Activated naive CD4-positive, alpha-beta T cell treated with anti-CD3 and anti-CD28 coated beads, Interleukin-2, amount 50 U/mL, for 72 hours (primary cell): Measurements from ENCODE around the gene KRT86. TPM values are rescaled to one million over a fixed set of nuclear protein-coding genes. Genes with fewer than 3 reads are reported as not detected.
"Not testable (repeated sequence)": the region's sequence is repeated elsewhere in the genome, so short reads cannot be mapped to it uniquely, and the experiment has no call there.

Source experiments
- ATAC-seq, 2 donors: fragments of 150-1000 bp; cut with Tn5 transposase; 2 replicates each; pipeline ENCODE4 v1.10.0; 2021; ENCODE audit warnings: mild to moderate bottlenecking in 2 of 2, moderate library complexity in 2 of 2
- DNase-seq, 2 donors: peaks; one replicate each; pipeline ENCODE4 v3.0.0; 2021 to 2022; ENCODE audit warnings: low spot score in 2 of 2
- H3K27ac Mint-ChIP-seq, 2 donors: one replicate each; pipeline ENCODE4 v1.8.0; 2022; ENCODE audit warnings: mild to moderate bottlenecking in 2 of 2, mixed read lengths in 2 of 2
- H3K36me3 Mint-ChIP-seq, 2 donors: one replicate each; pipeline ENCODE4 v1.8.0; 2022; ENCODE audit warnings: mixed read lengths in 2 of 2
- H3K9me3 Mint-ChIP-seq, 2 donors: one replicate each; pipeline ENCODE4 v1.8.0; 2022; ENCODE audit warnings: mixed read lengths in 2 of 2
- total RNA-seq, 2 donors: library from RNA; stranded (reverse); gene quantifications; one replicate each; pipeline ENCODE4 v1.2.3, GENCODE V29; 2022

KRT86 gene
- total RNA-seq, 2 donors from 2014 or later, result 0.37 TPM; not detected in 1

DNA sequence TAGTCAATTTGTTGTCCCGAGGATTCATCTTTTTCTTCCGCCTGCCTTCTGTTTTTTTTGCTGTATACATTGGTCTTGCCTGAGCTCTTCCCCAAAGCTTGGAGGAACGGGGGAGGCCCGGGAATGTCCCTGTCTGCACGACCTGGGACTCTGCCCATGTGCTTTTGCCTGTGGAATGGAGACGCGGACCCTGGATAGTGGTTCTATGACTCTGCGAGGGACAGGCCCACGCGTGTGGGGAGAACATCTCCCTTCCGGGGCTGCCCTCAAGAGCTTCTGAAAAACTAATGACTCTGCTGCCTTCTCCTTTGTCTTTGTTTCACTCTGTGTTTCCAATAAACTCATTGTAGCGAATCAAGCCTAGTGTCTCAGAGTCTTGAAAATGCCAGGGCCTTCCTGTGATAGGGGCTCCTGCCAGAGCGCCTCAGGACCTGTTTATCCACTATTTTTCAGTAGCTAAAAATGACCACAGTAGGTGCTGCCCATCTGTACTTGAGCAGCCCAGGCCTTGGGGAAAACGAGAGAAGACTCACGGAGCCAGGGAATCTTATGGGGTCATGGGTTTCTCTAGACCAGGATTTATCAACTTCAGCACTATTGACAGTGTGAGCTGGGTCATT, 34.5 kb downstream of the KRT86 start:
- DNase-seq (no peak), ATAC-seq (no peak)
- Mint-ChIP-seq H3K36me3 (peaks cover 0 to 4% of the 10 kb centered on the region in 2 donors), H3K9me3 (no peaks in the 10 kb centered on the region), H3K27ac (peak overlapping the region in 1 of 2 donors; percentile 81)

DNA sequence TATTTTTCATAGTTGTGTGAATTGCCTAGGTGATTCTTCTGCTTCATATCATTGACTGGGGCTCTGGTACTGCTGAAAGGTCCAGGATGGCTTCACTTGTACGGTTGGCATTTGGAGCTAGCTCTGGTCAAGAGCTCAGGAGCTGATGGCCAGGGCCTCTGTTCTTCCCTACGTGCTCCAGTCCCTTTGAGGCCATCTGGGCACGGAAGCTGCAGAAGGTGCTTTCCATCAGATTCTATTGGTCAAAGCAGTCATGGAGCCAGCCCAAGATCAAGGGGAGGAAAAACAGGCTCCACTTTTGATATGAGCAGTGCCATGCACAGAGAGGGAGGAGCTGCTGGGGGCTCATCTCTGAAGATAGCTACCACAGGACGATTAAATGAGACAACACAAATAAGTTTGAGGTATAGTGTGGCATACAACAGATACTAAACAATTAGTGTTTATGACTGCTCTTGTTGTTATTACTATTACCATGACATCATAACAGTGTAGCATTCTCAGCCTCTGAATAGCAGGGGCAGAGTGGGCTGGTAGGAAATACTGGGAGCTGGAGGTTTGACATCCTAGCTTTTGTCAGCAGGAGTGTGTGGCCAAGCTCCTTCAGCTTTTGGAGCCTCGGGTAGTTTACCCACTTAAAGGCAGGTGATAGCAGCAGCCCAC, 36.3 kb downstream of the KRT86 start:
- no peak for ATAC-seq
- no peaks in the 10 kb centered on the region for H3K9me3 Mint-ChIP-seq

DNA sequence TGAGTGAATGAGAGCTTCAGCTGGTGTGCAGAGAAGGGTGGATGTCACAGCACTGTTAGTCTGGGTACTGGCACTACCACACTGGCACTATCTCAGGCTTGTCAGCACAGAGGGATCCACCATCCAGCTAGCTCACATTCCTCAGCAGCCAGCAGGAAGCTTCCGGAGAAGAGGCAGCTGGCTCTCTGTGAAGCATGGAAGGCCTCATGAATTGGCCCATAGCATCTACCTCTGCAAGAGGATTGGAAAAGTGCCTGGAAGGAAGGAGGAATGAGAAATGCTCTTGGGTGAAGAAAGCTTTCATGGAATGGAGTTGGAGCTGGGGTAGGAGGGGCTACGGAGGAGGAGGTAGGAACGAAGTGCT, 36.8 kb downstream of the KRT86 start:
- DNase-seq (no peak), ATAC-seq (no peak)
- Mint-ChIP-seq H3K9me3 (no peaks in the 10 kb centered on the region), H3K36me3 (peaks cover 0 to 4% of the 10 kb centered on the region in 2 donors), H3K27ac (no peak overlapping the region)

More for the DNA sequence above, 36.3 kb downstream of the KRT86 start:
- Mint-ChIP-seq H3K36me3 (peaks cover 0 to 4% of the 10 kb centered on the region in 2 donors), H3K27ac (no peak overlapping the region)
- no peak for DNase-seq

DNA sequence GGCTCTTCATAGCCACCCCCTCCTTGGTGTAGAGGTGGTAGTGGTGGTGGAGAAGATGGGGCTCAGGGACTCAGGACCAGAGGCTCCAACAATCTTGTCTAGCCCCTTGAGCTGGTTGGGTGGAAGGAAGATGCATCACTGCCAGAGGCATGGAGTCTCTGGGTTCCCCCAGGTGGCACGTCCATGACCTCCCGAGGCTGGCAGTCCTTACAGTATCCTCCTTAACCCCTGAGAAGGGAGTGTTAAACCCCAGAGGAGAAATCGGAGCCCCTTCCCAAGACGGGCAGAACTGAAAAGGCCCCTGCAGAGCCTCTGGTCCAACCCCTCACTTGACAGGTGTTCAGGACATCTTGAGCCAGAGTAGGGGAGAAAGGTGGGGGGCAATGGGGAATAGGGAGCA, 37.6 kb downstream of the KRT86 start:
- no peak overlapping the region for H3K27ac Mint-ChIP-seq
- no peaks in the 10 kb centered on the region for H3K9me3 Mint-ChIP-seq
- DNase-seq, result no peak
- ATAC-seq, result no peak
- peaks cover 0 to 4% of the 10 kb centered on the region in 2 donors for H3K36me3 Mint-ChIP-seq

DNA sequence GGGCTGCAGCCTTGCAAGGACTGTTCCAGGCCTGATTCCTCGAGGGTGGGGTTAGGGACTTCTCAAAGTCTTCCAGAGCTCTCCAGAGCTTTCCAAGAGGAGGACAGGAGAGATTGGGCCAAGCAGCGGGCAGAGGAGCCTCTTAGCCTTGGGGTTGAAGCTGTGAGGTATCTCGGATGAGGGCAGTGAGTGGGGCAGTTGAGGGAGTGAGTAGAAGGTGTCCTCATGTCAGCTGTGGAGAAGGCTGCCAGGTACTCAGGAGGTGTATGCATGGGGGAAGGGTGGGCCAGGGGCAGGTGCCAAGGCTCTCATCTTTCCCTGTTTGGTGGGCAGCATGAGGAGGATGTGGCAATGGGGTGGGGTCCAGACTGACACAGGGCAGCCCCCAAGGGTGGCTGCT, 39.0 kb downstream of the KRT86 start:
- Mint-ChIP-seq H3K9me3 (no peaks in the 10 kb centered on the region), H3K36me3 (peaks cover 0 to 4% of the 10 kb centered on the region in 2 donors), H3K27ac (no peak overlapping the region)
- no peak for ATAC-seq
- DNase-seq, result no peak

DNA sequence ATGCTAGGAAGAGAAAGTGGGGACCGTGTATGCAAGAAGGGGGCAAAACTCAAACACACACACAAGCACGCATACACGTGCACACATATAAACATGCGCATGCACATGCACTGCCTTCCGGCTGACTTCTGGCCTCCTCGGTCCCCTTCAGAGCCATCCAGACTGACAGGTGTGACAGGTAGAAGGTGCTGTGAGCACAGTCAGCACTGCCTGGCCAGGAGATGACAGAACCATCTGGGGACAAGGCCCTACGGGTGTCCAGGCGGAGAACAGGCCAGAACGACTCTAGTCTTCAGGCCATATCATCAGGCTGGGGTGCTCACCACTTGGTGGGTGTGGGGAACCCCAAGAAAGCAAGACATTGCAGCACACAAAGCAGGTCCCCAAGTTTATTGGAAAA, 39.5 kb downstream of the KRT86 start:
- Mint-ChIP-seq H3K36me3 (peaks cover 0 to under 1% of the 10 kb centered on the region in 2 donors), H3K27ac (no peak overlapping the region), H3K9me3 (no peaks in the 10 kb centered on the region)
- ATAC-seq, result no peak
- no peak for DNase-seq

DNA sequence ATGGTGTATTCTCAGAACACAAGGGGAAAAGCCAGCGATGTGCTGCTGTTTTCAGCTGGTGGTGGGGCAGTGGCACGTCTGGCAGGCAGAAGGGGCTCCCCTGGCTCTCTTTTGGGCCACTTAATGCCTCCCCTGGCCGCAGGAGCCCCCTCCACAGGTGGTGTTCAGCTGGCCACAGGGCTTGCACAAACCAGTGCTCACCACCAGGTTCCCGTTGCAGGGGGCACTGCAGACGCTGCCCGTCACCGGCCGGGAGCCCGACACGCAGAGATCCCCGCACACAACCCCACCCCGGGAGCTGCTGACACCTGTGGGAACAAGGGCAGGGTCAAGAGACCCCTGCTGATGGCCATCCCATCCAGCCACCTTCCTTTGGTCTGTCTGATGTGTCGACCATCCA, 40.1 kb downstream of the KRT86 start:
- Mint-ChIP-seq H3K9me3 (no peaks in the 10 kb centered on the region), H3K36me3 (no peaks in the 10 kb centered on the region), H3K27ac (no peak overlapping the region)
- ATAC-seq (no peak), DNase-seq (no peak)

DNA sequence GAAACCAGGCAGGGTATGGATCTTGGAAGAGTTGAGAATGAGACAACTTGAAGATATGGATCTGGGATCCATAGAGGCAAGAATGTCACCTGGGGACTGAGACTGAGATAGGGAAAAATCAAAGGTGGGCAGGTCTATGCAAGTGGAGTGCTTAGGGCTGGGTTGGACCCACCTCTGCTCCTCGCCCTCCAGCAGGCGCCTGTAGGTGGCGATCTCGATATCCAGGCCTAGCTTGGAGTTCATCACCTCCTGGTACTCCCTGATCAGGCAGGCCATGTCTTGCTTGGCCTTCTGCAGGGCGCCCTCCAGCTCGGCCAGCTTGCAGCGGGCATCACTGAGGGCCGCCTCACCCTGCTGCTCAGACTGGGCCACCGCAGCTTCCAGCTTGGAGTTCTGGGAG, 41.3 kb downstream of the KRT86 start:
- H3K9me3 Mint-ChIP-seq, H3K27ac Mint-ChIP-seq, H3K36me3 Mint-ChIP-seq: not testable (repeated sequence)
- peak in 1 of 2 donors; percentile 54 for DNase-seq
- ATAC-seq, result peak in 1 of 2 donors; percentile 48

DNA sequence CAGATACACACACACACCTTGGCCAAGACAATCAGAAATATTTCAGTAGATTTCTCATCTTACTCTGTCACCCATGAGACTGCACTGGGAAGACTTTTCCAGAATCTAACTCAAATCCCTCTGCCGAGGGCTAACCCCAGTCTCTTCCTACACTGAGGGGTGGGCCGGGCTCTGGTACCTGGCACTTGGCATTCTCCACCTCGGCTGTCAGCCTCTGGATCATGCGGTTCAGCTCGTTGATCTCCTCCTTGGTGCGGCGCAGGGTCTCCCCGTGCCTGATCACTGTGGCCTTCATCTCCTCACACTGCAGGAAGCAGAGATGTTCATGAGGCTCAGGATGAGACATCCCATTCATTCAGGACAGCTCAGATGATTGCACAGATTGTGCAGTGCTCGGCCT, 41.8 kb downstream of the KRT86 start:
- Mint-ChIP-seq H3K27ac (no peak overlapping the region), H3K9me3 (no peaks in the 10 kb centered on the region), H3K36me3 (no peaks in the 10 kb centered on the region)
- ATAC-seq (no peak), DNase-seq (no peak)

DNA sequence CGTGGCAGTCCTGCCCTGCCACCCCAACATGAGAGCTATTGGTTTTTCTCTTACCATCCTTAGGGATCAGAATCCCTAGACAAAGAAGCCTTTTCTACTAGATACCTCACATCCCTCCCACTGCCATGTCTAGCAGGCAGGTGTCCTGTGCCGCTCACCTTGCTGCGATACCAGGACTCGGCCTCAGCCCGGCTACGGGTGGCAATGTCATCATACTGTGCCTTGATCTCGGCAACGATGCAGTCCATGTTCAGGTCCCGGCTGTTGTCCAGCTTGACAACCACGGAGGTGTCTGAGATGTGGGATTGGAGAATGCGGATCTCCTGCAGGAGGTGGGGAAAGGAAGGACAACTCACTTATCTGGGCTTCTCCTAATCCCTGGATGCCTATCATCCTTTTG, 42.3 kb downstream of the KRT86 start:
- no peaks in the 10 kb centered on the region for H3K36me3 Mint-ChIP-seq
- DNase-seq (no peak), ATAC-seq (no peak)
- no peaks in the 10 kb centered on the region for H3K9me3 Mint-ChIP-seq
- no peak overlapping the region for H3K27ac Mint-ChIP-seq

DNA sequence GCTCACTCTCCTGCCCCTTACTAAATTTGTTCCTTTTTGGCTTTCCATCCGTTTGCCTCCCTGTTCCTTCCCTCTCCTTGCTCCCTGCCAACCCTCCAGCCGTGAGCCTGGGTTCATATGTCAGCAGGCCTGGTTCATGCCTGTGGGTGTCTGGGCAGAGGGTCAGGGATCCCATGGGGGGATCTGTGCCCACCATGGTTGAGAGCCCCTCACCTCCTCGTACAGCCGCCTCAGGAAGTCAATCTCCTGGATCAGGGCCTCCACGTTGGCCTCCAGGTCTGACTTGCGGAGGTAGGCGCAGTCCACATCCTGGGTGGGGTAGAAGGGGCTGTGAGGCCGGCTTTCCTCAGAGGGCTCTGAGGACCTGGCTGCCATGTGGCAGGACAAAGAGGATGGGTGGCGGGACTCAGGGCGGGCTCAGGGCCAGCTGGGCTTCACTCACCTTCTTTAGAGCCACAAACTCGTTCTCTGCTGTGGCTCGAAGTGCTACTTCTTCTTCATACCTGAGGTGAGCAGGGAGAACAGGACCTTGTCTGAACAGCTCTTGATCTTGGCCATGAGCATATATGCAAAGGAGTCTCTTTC, 43.1 kb downstream of the KRT86 start:
- Mint-ChIP-seq H3K27ac (no peak overlapping the region), H3K36me3 (no peaks in the 10 kb centered on the region), H3K9me3 (no peaks in the 10 kb centered on the region)
- DNase-seq, result no peak
- ATAC-seq, result no peak

DNA sequence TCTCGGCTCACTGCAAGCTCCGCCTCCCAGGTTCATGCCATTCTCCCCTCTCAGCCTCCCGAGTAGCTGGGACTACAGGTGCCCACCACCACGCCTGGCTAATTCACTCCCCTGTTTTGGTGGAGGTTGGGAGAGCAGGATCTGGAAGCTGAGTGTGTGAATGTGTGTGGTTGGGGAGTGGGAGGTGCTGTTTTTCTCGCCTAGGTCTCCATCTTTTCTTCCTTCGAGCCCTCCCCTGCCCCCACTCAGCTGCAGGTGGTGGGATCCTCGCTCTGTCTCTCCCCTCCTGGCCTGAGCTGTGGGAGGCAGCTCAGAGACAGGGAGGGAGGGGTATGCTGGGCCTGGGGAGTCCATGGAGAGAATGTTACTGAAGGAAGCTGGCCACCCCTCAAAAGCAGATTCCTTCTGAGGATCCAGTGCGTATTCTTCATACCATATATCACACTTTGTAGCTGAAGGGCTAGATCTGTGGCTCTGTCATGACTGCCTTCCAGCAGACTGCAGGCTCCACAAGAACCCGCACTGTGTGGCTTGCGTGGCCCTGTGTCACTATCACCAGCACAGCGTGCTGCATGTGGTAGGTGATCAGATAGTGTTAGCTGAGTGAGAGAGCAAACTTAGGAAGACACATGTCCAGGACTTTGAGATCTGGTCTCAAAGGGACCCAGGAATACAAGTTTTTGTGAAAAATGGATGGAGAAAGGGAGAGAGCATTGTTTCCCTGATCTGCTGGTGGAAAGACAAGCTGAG, 44.0 kb downstream of the KRT86 start:
- H3K9me3 Mint-ChIP-seq, result no peaks in the 10 kb centered on the region
- H3K27ac Mint-ChIP-seq, result no peak overlapping the region
- ATAC-seq (no peak), DNase-seq (no peak)
- no peaks in the 10 kb centered on the region for H3K36me3 Mint-ChIP-seq

DNA sequence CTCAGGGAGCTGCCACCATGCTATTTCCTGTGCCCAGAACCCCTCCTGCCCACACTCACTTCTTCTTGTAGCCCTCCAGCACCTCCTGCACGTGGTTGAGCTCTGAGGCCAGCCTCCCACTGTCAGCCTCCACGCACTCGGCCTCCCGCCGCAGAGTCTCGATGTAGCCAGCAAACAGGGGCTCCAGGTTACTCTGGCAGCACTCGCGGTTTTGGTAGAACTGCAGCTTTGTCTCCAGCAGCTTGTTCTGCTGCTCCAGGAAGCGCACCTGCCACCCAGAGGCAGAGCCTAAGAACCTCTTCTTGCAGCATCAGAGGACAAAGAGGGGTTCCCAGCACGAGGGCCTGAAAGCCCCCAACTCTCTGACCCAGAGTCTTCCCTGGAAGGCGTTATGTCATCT, 44.7 kb downstream of the KRT86 start:
- ATAC-seq (no peak), DNase-seq (no peak)
- Mint-ChIP-seq H3K36me3 (no peaks in the 10 kb centered on the region), H3K27ac (no peak overlapping the region), H3K9me3 (no peaks in the 10 kb centered on the region)

DNA sequence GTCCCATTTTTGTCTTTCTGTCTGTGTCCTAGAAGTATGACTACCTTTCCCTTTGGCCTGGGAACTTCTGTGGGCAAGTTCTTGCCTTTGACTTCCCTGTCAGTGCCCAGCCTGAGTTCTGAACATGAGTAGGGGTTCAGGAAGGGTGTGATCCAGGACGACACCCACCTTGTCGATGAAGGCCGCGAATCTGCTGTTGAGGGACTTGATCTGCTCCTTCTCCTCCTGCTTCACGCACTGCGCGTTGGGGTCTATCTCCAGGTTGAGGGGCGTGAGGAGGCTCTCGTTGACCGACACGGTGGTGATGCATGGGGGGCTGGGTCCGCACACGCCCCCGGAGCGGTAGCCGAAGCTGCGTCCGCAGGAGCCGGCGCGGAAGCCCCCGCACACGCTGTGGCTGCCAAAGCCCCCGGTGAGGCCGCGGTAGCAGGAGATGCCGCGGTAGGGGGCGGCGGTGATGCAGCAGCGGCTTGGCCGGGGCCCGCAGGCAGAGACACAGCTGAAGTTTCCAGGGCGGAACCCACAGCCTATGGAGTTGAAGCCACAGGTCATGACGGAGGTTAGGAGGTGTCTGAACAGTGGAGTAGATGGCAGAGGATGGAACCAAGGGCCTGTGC, 46.4 kb downstream of the KRT86 start, which contains the start of gene KRT83:
TSS of gene KRT83 (minus strand) at position 615 of the 617 bp plus-strand sequence. CDS start at position 552, 63 bp downstream.
- DNase-seq (no peak), ATAC-seq (no peak)
- no peaks in the 10 kb centered on the region for H3K36me3 Mint-ChIP-seq
- peak within 1 kb of the TSS in 1 of 2 donors; percentile 23 for H3K27ac Mint-ChIP-seq
- H3K9me3 Mint-ChIP-seq, result no peaks in the 10 kb centered on the region

DNA sequence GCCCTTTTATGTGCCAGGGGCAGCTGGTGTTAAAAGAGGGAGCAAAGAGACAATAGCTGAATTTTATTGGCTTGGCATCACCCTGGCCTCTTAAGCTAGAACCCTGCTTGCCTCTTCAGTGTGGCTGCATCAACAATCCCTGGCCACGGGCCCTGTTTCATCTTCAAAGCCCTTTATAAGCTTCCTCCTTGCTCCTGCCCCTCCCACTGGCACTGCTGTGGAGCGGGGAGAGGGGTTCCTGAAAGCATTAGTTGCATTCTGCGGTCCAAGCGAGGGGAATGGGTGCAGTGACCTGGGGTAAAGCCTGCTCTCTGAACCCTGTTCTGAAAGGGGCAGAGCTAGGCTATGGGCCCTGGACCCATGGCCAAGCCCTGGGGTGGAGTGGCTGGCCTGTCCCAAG, 47.0 kb downstream of the KRT86 start:
- no peak for DNase-seq
- H3K36me3 Mint-ChIP-seq, result no peaks in the 10 kb centered on the region
- no peak overlapping the region for H3K27ac Mint-ChIP-seq
- H3K9me3 Mint-ChIP-seq, result no peaks in the 10 kb centered on the region
- no peak for ATAC-seq

DNA sequence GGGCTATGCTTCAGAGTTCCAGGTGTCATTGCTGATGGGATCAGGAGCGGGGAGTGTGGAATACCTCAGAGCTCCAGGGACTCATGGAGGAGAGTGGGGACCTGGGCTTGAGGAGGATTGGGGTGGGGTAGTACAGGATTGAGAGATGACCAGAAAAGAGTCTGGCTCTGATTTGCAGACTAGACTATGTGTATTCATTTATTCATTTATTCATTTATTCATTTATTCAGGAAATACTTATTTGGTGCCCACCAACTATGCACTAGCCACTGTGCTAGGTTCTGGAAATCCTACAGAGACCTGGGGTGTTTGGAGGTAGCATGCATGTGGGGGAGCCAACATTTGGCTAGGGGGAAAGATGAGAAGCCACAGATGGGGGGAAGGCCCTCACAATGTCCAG, 47.6 kb downstream of the KRT86 start:
- DNase-seq, result no peak
- no peak for ATAC-seq
- Mint-ChIP-seq H3K27ac (peak overlapping the region in 1 of 2 donors; percentile 23), H3K9me3 (no peaks in the 10 kb centered on the region), H3K36me3 (no peaks in the 10 kb centered on the region)

DNA sequence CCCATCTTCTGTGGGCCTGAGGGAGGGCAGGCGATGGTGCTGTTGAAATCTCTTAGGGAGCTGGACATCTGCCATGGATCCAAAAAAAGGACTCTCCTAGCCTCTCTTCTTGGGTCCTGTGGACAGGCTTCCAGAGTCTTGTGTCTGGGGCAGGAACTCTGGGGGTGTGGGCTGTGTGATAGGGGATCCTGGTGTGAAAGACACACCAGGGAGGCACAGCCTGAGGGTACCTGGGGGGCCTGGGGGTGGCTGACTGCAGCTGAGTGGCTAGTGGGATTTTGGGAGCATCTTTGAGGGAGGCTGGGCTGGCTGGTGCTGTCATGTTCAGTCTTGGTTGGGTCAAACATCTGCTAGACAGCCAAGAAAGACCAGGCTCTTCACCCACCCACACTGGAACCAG, 48.6 kb downstream of the KRT86 start:
- no peak overlapping the region for H3K27ac Mint-ChIP-seq
- DNase-seq (no peak), ATAC-seq (no peak)
- no peaks in the 10 kb centered on the region for H3K9me3 Mint-ChIP-seq
- no peaks in the 10 kb centered on the region for H3K36me3 Mint-ChIP-seq
